ENCODE data around the gene G6PC3. TPM values are rescaled to one million over a fixed set of nuclear protein-coding genes. Genes with fewer than 3 reads are reported as not detected.
A peak's percentile ranks its signal among the peaks of the same experiment; 100 is the strongest.
"Not testable (repeated sequence)": the region's sequence is repeated elsewhere in the genome, so short reads cannot be mapped to it uniquely, and the experiment has no call there.

The G6PC3 gene
- total and polyA plus RNA-seq, 12 donors: 28.9 to 114 (median 34.7) TPM

DNA sequence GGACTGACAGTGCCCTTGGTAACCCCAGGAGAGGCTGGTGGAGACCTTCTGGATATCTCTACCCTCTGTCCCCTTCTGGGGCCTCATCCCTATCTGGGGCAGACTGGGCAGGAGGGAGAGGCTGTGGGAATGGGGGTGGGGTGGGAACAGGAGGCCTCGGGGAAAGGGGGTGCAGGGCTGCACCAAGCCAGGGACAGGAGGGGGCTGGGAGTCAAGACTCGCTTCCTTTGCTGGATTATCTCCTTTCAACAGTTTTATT lies 24.8 kb downstream of the G6PC3 start:
- H3K27me3 ChIP-seq: no peaks in the 10 kb centered on the region
- no peak for DNase-seq
- H3K4me3 ChIP-seq: peak overlapping the region in 5 of 10 donors; percentile 38 to 50 (median 48)
- 0 to 1% methylated on average over 2 of the region's 2 CpGs for WGBS, 2 donors
- peak overlapping the region in 9 of 10 donors; percentile 85 to 97 (median 93) for H3K27ac ChIP-seq
- intact Hi-C loops (cut with DNase I): loop anchor here in 1 of 10 donors (1.0 kb wide), 1 partner anchor 28 kb away; the partner anchor contains the start of gene HDAC5
- ATAC-seq: peak in 1 of 8 donors; percentile 4
- H3K4me1 ChIP-seq: peaks cover 20 to 73% (median 55%) of the 10 kb centered on the region in 9 donors
- TF ChIP-seq CTCF (IDR thresholded peaks at IDR 0.05): no peak
- no peaks in the 10 kb centered on the region for H3K9me3 ChIP-seq
- H3K36me3 ChIP-seq: peaks cover 0 to 52% (median 32%) of the 10 kb centered on the region in 9 donors

DNA sequence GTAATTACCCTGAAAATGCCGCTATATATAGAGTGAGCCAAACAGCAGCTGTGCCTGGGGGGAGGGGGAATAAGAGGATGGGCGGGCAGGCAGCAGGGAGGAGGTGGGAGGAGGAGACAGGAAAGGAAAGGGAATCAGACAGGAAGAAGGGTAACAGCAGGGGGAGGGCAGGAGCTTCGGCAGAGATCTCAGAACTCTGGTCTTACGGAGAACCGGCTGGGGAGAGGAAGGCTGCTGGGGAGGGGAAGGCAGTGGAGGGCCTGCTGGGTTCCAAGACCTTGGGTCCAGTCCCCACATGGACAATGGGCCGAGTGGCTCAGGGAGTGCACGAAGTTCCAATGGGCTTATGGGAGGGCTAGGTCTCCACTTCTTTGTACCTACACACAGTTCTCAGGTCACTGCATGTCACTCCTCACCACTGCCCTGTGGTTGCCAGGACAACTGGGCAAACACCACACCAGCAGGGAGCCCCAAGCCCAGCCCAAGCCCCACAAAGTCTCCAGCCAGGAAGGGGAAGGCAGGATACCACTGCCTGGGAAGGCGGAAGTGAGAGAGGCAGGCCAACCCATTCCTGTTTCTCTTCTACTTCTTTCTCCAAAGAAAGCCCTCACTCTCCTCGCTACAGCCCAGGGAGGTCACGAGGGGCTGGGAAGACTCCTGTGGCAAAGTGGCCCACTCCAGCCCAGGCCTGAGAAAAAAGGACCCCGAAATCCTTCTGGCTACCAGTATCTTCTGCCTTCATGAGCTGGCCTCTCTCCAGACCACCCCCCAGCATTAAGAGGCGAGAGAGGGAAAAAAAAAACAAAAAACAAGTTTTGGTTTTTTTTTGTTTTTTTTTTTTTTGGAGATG lies 25.3 kb downstream of the G6PC3 start:
- Histone ChIP-seq H3K27ac (peak overlapping the region; percentile 83 to 97 (median 92)), H3K4me1 (peaks cover 20 to 78% (median 56%) of the 10 kb centered on the region in 9 donors), H3K36me3 (peaks cover 0 to 46% (median 27%) of the 10 kb centered on the region in 9 donors), H3K4me3 (peak overlapping the region in 9 of 10 donors; percentile 10 to 50 (median 38)), H3K9me3 (no peaks in the 10 kb centered on the region), H3K27me3 (no peaks in the 10 kb centered on the region)
- ATAC-seq (peak; percentile 26 to 88 (median 82)), DNase-seq (peak; percentile 64 to 90)
- intact Hi-C loops (cut with DNase I): loop anchor here in 2 of 10 donors (1.0 to 2.0 kb wide), 2 partner anchors 17 to 27 kb away; partner anchors contain the start of gene HDAC5 (in 1 of the 2)
- peak in 5 of 9 donors; percentile 15 to 57 (median 31) for TF ChIP-seq CTCF (IDR thresholded peaks at IDR 0.05)
- WGBS, 2 donors: 13 to 14% methylated on average over 12 of the region's 12 CpGs

- H3K4me3 ChIP-seq: no peak overlapping the region
- WGBS, 2 donors: 39 to 48% methylated on average over 13 of the region's 13 CpGs
- intact Hi-C loops (cut with DNase I): loop anchor here in 1 of 10 donors (1.0 to 2.0 kb wide), 2 partner anchors 15 to 27 kb away; partner anchors contain the start of gene G6PC3
Observed at GRCh38 chr17:44097110-44097958, 26.8 kb downstream of the G6PC3 start.

GRCh38 chr17:44101858-44102257 lies 31.3 kb downstream of the G6PC3 start:
- intact Hi-C loops (cut with DNase I); DNase-seq; H3K9me3 ChIP-seq; ATAC-seq; H3K27me3 ChIP-seq; H3K4me3 ChIP-seq: not testable (repeated sequence)
- Histone ChIP-seq H3K27ac (peak overlapping the region in 1 of 10 donors; percentile 91), H3K36me3 (peaks cover 0 to 58% (median 6%) of the 10 kb centered on the region in 9 donors), H3K4me1 (peaks cover 32 to 97% (median 77%) of the 10 kb centered on the region in 9 donors)
- WGBS, 2 donors: 75 to 79% methylated on average over 6 of the region's 6 CpGs

More at GRCh38 chr17:44097110-44097958, 26.8 kb downstream of the G6PC3 start:
- ATAC-seq (peak; percentile 54 to 90 (median 78)), DNase-seq (peak; percentile 77 to 79)
- Histone ChIP-seq H3K27ac (peak overlapping the region in 9 of 10 donors; percentile 85 to 97 (median 93)), H3K27me3 (no peaks in the 10 kb centered on the region), H3K4me1 (peaks cover 20 to 91% (median 60%) of the 10 kb centered on the region in 9 donors), H3K36me3 (peaks cover 0 to 45% (median 12%) of the 10 kb centered on the region in 9 donors), H3K9me3 (no peaks in the 10 kb centered on the region)
- no peak for TF ChIP-seq CTCF (IDR thresholded peaks at IDR 0.05)

Data from heart right ventricle (tissue), 16 donors.